K562 (cell line): Measurements from ENCODE around the gene MLLT6. TPM values are rescaled to one million over a fixed set of nuclear protein-coding genes. Genes with fewer than 3 reads are reported as not detected.

Experiments used
- ATAC-seq: fragments of 200-7000 bp; cut with Tn5 transposase; 3 replicates; pipeline ENCODE4 v1.9.1; 2020; ENCODE audit warnings: moderate library complexity
- BruUV-seq: library from RNA; stranded (reverse); fragments of 400-500 nt; replicated peaks from 2 replicates; lab custom pipeline; 2021; lab: Mats Ljungman, UMichigan
- CTCF ChIA-PET: fragments of 300-600 bp; formaldehyde crosslinking; extraction: SDS; loops from one replicate; lab custom pipeline; 2021; ENCODE audit warnings: low intra/inter-chr PET ratio; lab: Yijun Ruan, JAX
- POLR2A ChIA-PET: fragments of 300-600, 350-650 bp; sonication (Branson Sonifier 250); formaldehyde crosslinking; extraction: SDS; loops from one replicate; lab custom pipeline; 2021; ENCODE audit warnings: antibody characterized with exemption, inconsistent platforms; lab: Yijun Ruan, JAX
- DNase-seq, 4 experiments: peaks; one replicate each; pipeline versions ENCODE4 v3.0.0 to v3.0.0-alpha.2; 2011 to 2018; ENCODE audit warnings: low spot score in 3 of 4, mixed read lengths in 3 of 4; ENCODE audit errors: extremely low read depth in 1 of 4
- FAIRE-seq: peaks from 2 replicates; lab custom pipeline; 2011; peaks lifted over from hg19 to GRCh38; lab: Jason Lieb, UNC
- H2AFZ ChIP-seq: 2 replicates; pipeline ENCODE4 v1.6.0; 2011; ENCODE audit warnings: low read depth, low read length, control low read depth, inconsistent platforms
- H3K27ac ChIP-seq: fragments of 200-600 bp; 3 replicates; pipeline ENCODE4 v1.8.0; 2011; ENCODE audit warnings: low read depth, mild to moderate bottlenecking, control low read depth, inconsistent platforms, low read length, moderate library complexity, mixed read lengths; ENCODE audit errors: extremely low read depth
- H3K27me3 ChIP-seq, 2 experiments: fragments of 300-600 bp in 1 of 2; 2 replicates in 1 of 2; 3 replicates in 1 of 2; pipeline versions ENCODE4 v1.6.0 to v1.8.0; 2011; ENCODE audit warnings: inconsistent platforms in 2 of 2, low read length in 2 of 2, mild to moderate bottlenecking in 1 of 2, mixed read lengths in 1 of 2, moderate library complexity in 1 of 2; ENCODE audit not compliant: control insufficient read depth in 2 of 2, insufficient read depth in 2 of 2
- H3K36me3 ChIP-seq: fragments of 300-600 bp; 3 replicates; pipeline ENCODE4 v1.8.0; 2011; ENCODE audit warnings: mild to moderate bottlenecking, low read length, inconsistent platforms; ENCODE audit not compliant: control insufficient read depth, insufficient read depth
- H3K4me1 ChIP-seq, 2 experiments: fragments of 200-600 bp in 1 of 2; replicated peaks in 1 of 2; 2 replicates in 1 of 2; 3 replicates in 1 of 2; pipeline versions ENCODE4 v1.5.1 to v1.8.0; 2011; ENCODE audit warnings: inconsistent platforms in 2 of 2, low read length in 2 of 2, mild to moderate bottlenecking in 1 of 2, mixed read lengths in 1 of 2, moderate library complexity in 1 of 2; ENCODE audit not compliant: control insufficient read depth in 2 of 2, insufficient read depth in 2 of 2
- H3K4me2 ChIP-seq: 2 replicates; pipeline ENCODE4 v1.6.1; 2011; ENCODE audit warnings: low read length, control low read depth, inconsistent platforms, mixed read lengths; ENCODE audit not compliant: insufficient read depth
- H3K4me3 ChIP-seq: fragments of 200-600 bp; sonication (generic), shearing (Covaris generic); 2 replicates; pipeline ENCODE4 v1.5.1; 2016; ENCODE audit warnings: control low read depth, inconsistent platforms
- H3K79me2 ChIP-seq: fragments of 200-600 bp; 3 replicates; pipeline ENCODE4 v1.8.0; 2011; ENCODE audit warnings: low read length, inconsistent platforms; ENCODE audit not compliant: control insufficient read depth, insufficient read depth
- H3K9ac ChIP-seq, 2 experiments: 2 replicates each; pipeline versions ENCODE4 v1.6.0 to v1.6.1; 2011; ENCODE audit warnings: low read depth in 2 of 2, low read length in 2 of 2, control low read depth in 1 of 2, inconsistent platforms in 1 of 2, mild to moderate bottlenecking in 1 of 2, mixed read lengths in 1 of 2; ENCODE audit not compliant: insufficient read depth in 1 of 2
- H3K9me1 ChIP-seq: one replicate; pipeline ENCODE4 v1.6.0; 2011; ENCODE audit warnings: inconsistent platforms, mild to moderate bottlenecking, low read length, moderate library complexity; ENCODE audit not compliant: control insufficient read depth, insufficient read depth
- H3K9me3 ChIP-seq: replicated peaks from 2 replicates; pipeline ENCODE4 v1.5.1; 2011; ENCODE audit warnings: low read depth, low read length, inconsistent platforms; ENCODE audit not compliant: control insufficient read depth, insufficient read depth
- H4K20me1 ChIP-seq: replicated peaks from 2 replicates; pipeline ENCODE4 v1.6.1; 2011; ENCODE audit warnings: low read length, inconsistent platforms, mixed read lengths; ENCODE audit not compliant: control insufficient read depth, insufficient read depth
- ARID1B ChIP-seq: fragments of 450-650 bp; IDR thresholded peaks from 2 replicates; pipeline ENCODE4 v1.6.1; 2016; ENCODE audit warnings: antibody characterized with exemption, mild to moderate bottlenecking, inconsistent platforms
- CHCHD3 ChIP-seq: fragments of 250-450 bp; sonication (Bioruptor Pico); IDR thresholded peaks from 2 replicates; pipeline ENCODE4 v2.1.2; 2022; ENCODE audit warnings: mild to moderate bottlenecking
- DIDO1 ChIP-seq: fragments of 450-650 bp; IDR thresholded peaks from 2 replicates; pipeline ENCODE4 v1.6.1; 2016; ENCODE audit warnings: low read depth, missing biosample characterization, missing genetic modification characterization
- ELF1 ChIP-seq: fragments of 200-800 bp; sonication (Bioruptor generic); IDR thresholded peaks from 2 replicates; pipeline ENCODE4 v1.6.1; 2016; ENCODE audit warnings: missing genetic modification characterization, missing compliant biosample characterization
- ELK1 ChIP-seq: sonication (generic); formaldehyde crosslinking; IDR thresholded peaks from 2 replicates; pipeline ENCODE4 v1.8.1; 2022; ENCODE audit warnings: missing genetic modification reagents
- GATAD2A ChIP-seq: fragments of 450-650 bp; IDR thresholded peaks from 2 replicates; pipeline ENCODE4 v1.6.1; 2017
- MYNN ChIP-seq, 2 experiments: sonication (generic); formaldehyde crosslinking in 1 of 2; IDR thresholded peaks; 2 replicates each; pipeline versions ENCODE4 v1.5.0 to v1.6.1; 2016 to 2020; ENCODE audit warnings: antibody characterized with exemption in 1 of 2, missing genetic modification reagents in 1 of 2
- RAD21 ChIP-seq, 2 experiments: fragments of 250-450 bp in 1 of 2; fragments of 450-650 bp in 1 of 2; sonication (Bioruptor Pico) in 1 of 2; formaldehyde crosslinking in 1 of 2; IDR thresholded peaks in 1 of 2; conservative IDR thresholded peaks in 1 of 2; 2 replicates each; pipeline versions ENCODE4 v1.4.0 to v1.8.0; 2020 to 2022; ENCODE audit warnings: mild to moderate bottlenecking in 2 of 2, moderate library complexity in 1 of 2
- RFX1 ChIP-seq: fragments of 450-650 bp; IDR thresholded peaks from 2 replicates; pipeline ENCODE4 v1.6.1; 2016; ENCODE audit warnings: mild to moderate bottlenecking, moderate library complexity
- SMC3 ChIP-seq: conservative IDR thresholded peaks from 2 replicates; pipeline ENCODE4 v1.6.1; 2011; ENCODE audit warnings: low read depth, low read length, improper control_type of control experiment; ENCODE audit not compliant: insufficient read depth
- VEZF1 ChIP-seq: fragments of 200-800 bp; sonication (Bioruptor generic); IDR thresholded peaks from 2 replicates; pipeline ENCODE4 v1.6.1; 2017; ENCODE audit warnings: missing genetic modification characterization, missing compliant biosample characterization
- ZBTB26 ChIP-seq: fragments of 450-650 bp; formaldehyde crosslinking; IDR thresholded peaks from 2 replicates; pipeline ENCODE4 v1.4.0; 2022; ENCODE audit warnings: missing genetic modification characterization
- ZBTB34 ChIP-seq: fragments of 250-450 bp; sonication (Bioruptor Pico); IDR thresholded peaks from 2 replicates; pipeline ENCODE4 v1.8.0; 2021; ENCODE audit warnings: mild to moderate bottlenecking, moderate library complexity
- ZKSCAN3 ChIP-seq: fragments of 250-450 bp; sonication (Bioruptor Pico); IDR thresholded peaks from 2 replicates; pipeline ENCODE4 v1.4.0; 2020
- WGBS: fragments of 100-300 bp; shearing (Covaris generic); methylation state at CpG from one replicate; pipeline ENCODE4 v1.1.6; 2016; ENCODE audit warnings: low coverage, mixed read lengths; ENCODE audit not compliant: insufficient coverage; ENCODE audit errors: missing lambda C conversion rate; 5-methylcytosine and 5-hydroxymethylcytosine counted together
- in situ Hi-C: fragments of 300-500 bp; cut with MboI; formaldehyde crosslinking; loops from 4 replicates; pipeline ENCODE4 v1.15.0; 2018; ENCODE audit warnings: inconsistent platforms, mixed read lengths
- intact Hi-C: fragments of 100-400 bp; cut with micrococcal nuclease; formaldehyde crosslinking; loops from 2 replicates; pipeline ENCODE4 v1.14.2; 2022
- polyA plus RNA-seq, 8 experiments: library from polyadenylated mRNA; depleted of rRNA in 4 of 8; stranded (reverse) in 5 of 8; unstranded in 3 of 8; fragments of >200 nt; fragmentation: Nextera tagmentation in 2 of 8; fragmentation: Illumina TruSeq in 1 of 8; extraction: Ambion mirVana in 2 of 8; extraction: Trizol in 1 of 8; gene quantifications; 2 replicates each; pipeline versions ENCODE4 v1.2.1 to v1.2.3, GENCODE V29; 2011 to 2014; ENCODE audit warnings: inconsistent platforms in 1 of 8, missing spikeins in 1 of 8
- total RNA-seq, 7 experiments: library from RNA; depleted of rRNA in 6 of 7; stranded (reverse); fragments of >200 nt in 6 of 7; fragmentation: Illumina TruSeq in 2 of 7; extraction: Trizol in 2 of 7; gene quantifications; 2 replicates each; pipeline versions ENCODE4 v1.2.1 to v1.2.3, GENCODE V29; 2011 to 2021; ENCODE audit warnings: low replicate concordance in 1 of 7

Gene MLLT6
- total and polyA plus RNA-seq, 9 of the 15 experiments (the other 6 are each of a cell fraction or from before 2014, with no cell fraction given): 3.1 to 71.7 (median 30.0) TPM

- peak overlapping the region in 1 of 2 experiments; percentile 83; a peak in 2 of 4 replicates for H3K9ac ChIP-seq
- intact Hi-C loops: loop anchor here (1.0 kb wide), 1 partner anchor 58 kb away; no protein-coding TSS in a partner anchor
- peaks cover 78% of the 10 kb centered on the region; the same call in 2 of the 3 replicates for H3K36me3 ChIP-seq
- ATAC-seq (peak; percentile 58), DNase-seq (peak; percentile 72 to 82 (median 80)), FAIRE-seq (no peak)
- no peak overlapping the region for H2AFZ ChIP-seq
- in situ Hi-C loops: no loop called here
- H3K79me2 ChIP-seq: peaks cover 23% of the 10 kb centered on the region
- POLR2A ChIA-PET: interaction anchor here (0.5 to 1.0 kb wide), 3 partner anchors 12 to 136 kb away, joined by 3 read pairs; no protein-coding TSS in a partner anchor
- H3K9me3 ChIP-seq: no peaks in the 10 kb centered on the region
- no peaks in the 10 kb centered on the region for H3K27me3 ChIP-seq
- peaks cover 21 to 57% of the 10 kb centered on the region in 2 experiments; a peak in 4 of 5 replicates for H3K4me1 ChIP-seq
- H3K9me1 ChIP-seq: peaks cover 5% of the 10 kb centered on the region
- CTCF ChIA-PET: interaction anchor here (1.4 to 3.0 kb wide), 3 partner anchors 59 to 417 kb away, joined by 5 to 25 read pairs (median 6); no protein-coding TSS in a partner anchor
- H3K4me3 ChIP-seq: no peak overlapping the region
- 37% methylated on average over 17 of the region's 23 CpGs for WGBS
- H4K20me1 ChIP-seq: 0 out of 2 replicates have a peak, but pooled peaks cover 3% of the 10 kb centered on the region
- no peak overlapping the region for H3K4me2 ChIP-seq
- no TSS peak for BruUV-seq
- no peak overlapping the region for H3K27ac ChIP-seq
- TF ChIP-seq ZKSCAN3 (CRISPR knock-in tag) (no peak), CHCHD3 (CRISPR knock-in tag) (no peak), GATAD2A (no peak), SMC3 (peak; percentile 72), RFX1 (no peak), ZBTB26 (CRISPR knock-in tag) (peak; percentile 77; the same call in 1 of the 2 replicates), ELK1 (CRISPR knock-in tag) (no peak), ZBTB34 (no peak), DIDO1 (tag) (no peak), RAD21 (CRISPR knock-in tag; conservative IDR thresholded peaks at IDR 0.05 in 1 of 2, IDR thresholded peaks at IDR 0.05 in 1 of 2) (peak; percentile 70 to 76), ELF1 (tag) (no peak), VEZF1 (CRISPR knock-in tag) (peak; percentile 73), MYNN (IDR thresholded peaks at IDR 0.05) (peak; percentile 29; the same call in 1 of the 2 replicates), MYNN (CRISPR knock-in tag; IDR thresholded peaks at IDR 0.05) (no peak), ARID1B (0 out of 2 replicates have a peak, but pooled peaks have one; percentile 8)
Observed at GRCh38 chr17:38735161-38735997, 30.3 kb downstream of the MLLT6 start.
